ENCODE measurements around the gene PPP1R2C. TPM values are rescaled to one million over a fixed set of nuclear protein-coding genes. Genes with fewer than 3 reads are reported as not detected.

PPP1R2C gene
- polyA plus RNA-seq, 1 donor (not counting 4 experiments of a cell fraction or from before 2014, with no cell fraction given) = not detected

- FAIRE-seq = no peak
Observed at GRCh38 chrX:42821803-42822443, 44.0 kb upstream of the PPP1R2C start.

GRCh38 chrX:42818151-42818921 is 40.4 kb upstream of the PPP1R2C start:
- no peaks in the 10 kb centered on the region for H4K20me1 ChIP-seq (ENCODE audit: control insufficient read depth, extremely low read depth, insufficient read depth, low read length)
- H3K4me3 ChIP-seq (ENCODE audit: control insufficient read depth in 2 of 3, extremely low read depth in 1 of 3, insufficient read depth in 2 of 3, low read depth in 1 of 3, low read length in 3 of 3) = no peak overlapping the region
- dilution Hi-C loops (cut with MboI; ENCODE audit: extremely low pct_ligation_motif_present, low sequenced_read_pairs) = no loop called here
- TF ChIP-seq EZH2 (IDR thresholded peaks at IDR 0.05; ENCODE audit: low read length) (no peak), CTCF (optimal IDR thresholded peaks at IDR 0.05 in 1 of 3, IDR thresholded peaks at IDR 0.05 in 1 of 3, conservative IDR thresholded peaks at IDR 0.05 in 1 of 3; ENCODE audit: extremely low read depth in 1 of 3, insufficient read depth in 2 of 3, low read length in 3 of 3) (no peak)
- no peaks in the 10 kb centered on the region for H3K9me1 ChIP-seq (ENCODE audit: control insufficient read depth, extremely low read depth, insufficient read depth, low read length)
- DNase-seq (ENCODE audit: low read depth, low spot score) = no peak
- H3K27me3 ChIP-seq (ENCODE audit: control insufficient read depth, extremely low read depth, insufficient read depth, low read length) = no peaks in the 10 kb centered on the region
- no peak overlapping the region for H2AFZ ChIP-seq (ENCODE audit: control insufficient read depth, low read length)
- H3K4me2 ChIP-seq (ENCODE audit: control insufficient read depth, extremely low read depth, insufficient read depth, low read depth, low read length) = no peak overlapping the region
- H3K4me1 ChIP-seq (ENCODE audit: control insufficient read depth, extremely low read depth, insufficient read depth, low read length) = no peaks in the 10 kb centered on the region
- no peaks in the 10 kb centered on the region for H3K79me2 ChIP-seq (ENCODE audit: control insufficient read depth, insufficient read depth, low read length)
- no peaks in the 10 kb centered on the region for H3K9me3 ChIP-seq (ENCODE audit: control insufficient read depth, low read depth, low read length)
- no peak overlapping the region for H3K9ac ChIP-seq (ENCODE audit: control insufficient read depth, extremely low read depth, insufficient read depth, low read length)
- no peaks in the 10 kb centered on the region for H3K36me3 ChIP-seq (ENCODE audit: control insufficient read depth in 2 of 2, extremely low read depth in 1 of 2, insufficient read depth in 2 of 2, low read length in 2 of 2)
- FAIRE-seq = no peak
- no peak overlapping the region for H3K27ac ChIP-seq (ENCODE audit: control insufficient read depth, insufficient read depth, low read length)

More at GRCh38 chrX:42821803-42822443, 44.0 kb upstream of the PPP1R2C start:
- Histone ChIP-seq H3K36me3 (ENCODE audit: control insufficient read depth in 2 of 2, extremely low read depth in 1 of 2, insufficient read depth in 2 of 2, low read length in 2 of 2) (no peaks in the 10 kb centered on the region), H3K9me1 (ENCODE audit: control insufficient read depth, extremely low read depth, insufficient read depth, low read length) (no peaks in the 10 kb centered on the region), H4K20me1 (ENCODE audit: control insufficient read depth, extremely low read depth, insufficient read depth, low read length) (no peaks in the 10 kb centered on the region), H3K4me2 (ENCODE audit: control insufficient read depth, extremely low read depth, insufficient read depth, low read depth, low read length) (no peak overlapping the region), H3K4me3 (ENCODE audit: control insufficient read depth in 2 of 3, extremely low read depth in 1 of 3, insufficient read depth in 2 of 3, low read depth in 1 of 3, low read length in 3 of 3) (no peak overlapping the region), H3K27ac (ENCODE audit: control insufficient read depth, insufficient read depth, low read length) (no peak overlapping the region), H3K27me3 (ENCODE audit: control insufficient read depth, extremely low read depth, insufficient read depth, low read length) (no peaks in the 10 kb centered on the region), H3K79me2 (ENCODE audit: control insufficient read depth, insufficient read depth, low read length) (no peaks in the 10 kb centered on the region), H3K4me1 (ENCODE audit: control insufficient read depth, extremely low read depth, insufficient read depth, low read length) (no peaks in the 10 kb centered on the region), H2AFZ (ENCODE audit: control insufficient read depth, low read length) (no peak overlapping the region), H3K9ac (ENCODE audit: control insufficient read depth, extremely low read depth, insufficient read depth, low read length) (no peak overlapping the region), H3K9me3 (ENCODE audit: control insufficient read depth, low read depth, low read length) (no peaks in the 10 kb centered on the region)
- DNase-seq (ENCODE audit: low read depth, low spot score) = no peak
- no peak for TF ChIP-seq CTCF (optimal IDR thresholded peaks at IDR 0.05 in 1 of 3, IDR thresholded peaks at IDR 0.05 in 1 of 3, conservative IDR thresholded peaks at IDR 0.05 in 1 of 3; ENCODE audit: extremely low read depth in 1 of 3, insufficient read depth in 2 of 3, low read length in 3 of 3)
- TF ChIP-seq EZH2 (IDR thresholded peaks at IDR 0.05; ENCODE audit: low read length) = no peak
- dilution Hi-C loops (cut with MboI; ENCODE audit: extremely low pct_ligation_motif_present, low sequenced_read_pairs) = no loop called here

Data from keratinocyte (primary cell).